GM19099 (cell line): ENCODE data around the gene XPO6.

Source experiments
- POLR2A ChIP-seq: IDR thresholded peaks from 3 replicates; pipeline ENCODE4 v1.6.1; 2011; ENCODE audit warnings: low read depth; ENCODE audit not compliant: insufficient read length; ENCODE audit errors: extremely low read depth

The XPO6 gene

GRCh38 chr16:28098171-28098958, 113.4 kb downstream of the XPO6 start:
- no peak for TF ChIP-seq POLR2A

GRCh38 chr16:28096983-28097899, 114.5 kb downstream of the XPO6 start:
- no peak for TF ChIP-seq POLR2A

GRCh38 chr16:28093385-28093725, 118.4 kb downstream of the XPO6 start:
- no peak for TF ChIP-seq POLR2A

- no peak for TF ChIP-seq POLR2A
Measured at GRCh38 chr16:28092721-28093384, 118.9 kb downstream of the XPO6 start.

GRCh38 chr16:28091656-28092055, 120.1 kb downstream of the XPO6 start:
- no peak for TF ChIP-seq POLR2A

GRCh38 chr16:28090646-28091377, 121.0 kb downstream of the XPO6 start:
- TF ChIP-seq POLR2A = no peak

- TF ChIP-seq POLR2A = no peak
Measured at GRCh38 chr16:28089992-28090365, 121.8 kb downstream of the XPO6 start.

- no peak for TF ChIP-seq POLR2A
Measured at GRCh38 chr16:28089205-28089991, 122.4 kb downstream of the XPO6 start.

GRCh38 chr16:28087675-28088300, 124.0 kb downstream of the XPO6 start:
- no peak for TF ChIP-seq POLR2A

GRCh38 chr16:28087140-28087660, 124.6 kb downstream of the XPO6 start:
- TF ChIP-seq POLR2A = no peak

- TF ChIP-seq POLR2A = no peak
Measured at GRCh38 chr16:28086186-28087139, 125.3 kb downstream of the XPO6 start.
